Activated CD8-positive, alpha-beta T cell treated with anti-CD3 and anti-CD28 coated beads for 36 hours (primary cell): Measurements from ENCODE around the gene ZNF710. TPM values are rescaled to one million over a fixed set of nuclear protein-coding genes. Genes with fewer than 3 reads are reported as not detected.

Experiments used
- ATAC-seq: fragments of 200-7000 bp; cut with Tn5 transposase; one replicate; pipeline ENCODE4 v1.10.0; 2021; ENCODE audit warnings: mild to moderate bottlenecking, moderate library complexity
- CTCF ChIA-PET: fragments of 350-600 bp; sonication (Branson Sonifier 250); formaldehyde crosslinking; loops from one replicate; lab custom pipeline; 2021; ENCODE audit warnings: antibody characterized with exemption; lab: Charles Lee
- POLR2A ChIA-PET: fragments of 350-600 bp; sonication (Branson Sonifier 250); formaldehyde crosslinking; loops from one replicate; lab custom pipeline; 2021; ENCODE audit warnings: antibody characterized with exemption; lab: Charles Lee
- DNase-seq: peaks from one replicate; pipeline ENCODE4 v3.0.0-alpha.2; 2020
- H3K27ac Mint-ChIP-seq: one replicate; pipeline ENCODE4 v1.8.0; 2021; ENCODE audit warnings: mild to moderate bottlenecking, mixed read lengths
- H3K27me3 Mint-ChIP-seq: one replicate; pipeline ENCODE4 v1.8.0; 2021; ENCODE audit warnings: mixed read lengths
- H3K36me3 Mint-ChIP-seq: one replicate; pipeline ENCODE4 v1.8.0; 2021; ENCODE audit warnings: low read depth, mixed read lengths
- H3K4me1 Mint-ChIP-seq: one replicate; pipeline ENCODE4 v1.8.0; 2021; ENCODE audit warnings: low read depth, mixed read lengths
- H3K4me3 Mint-ChIP-seq: one replicate; pipeline ENCODE4 v1.8.0; 2021; ENCODE audit warnings: mild to moderate bottlenecking, moderate library complexity, mixed read lengths
- H3K9me3 Mint-ChIP-seq: one replicate; pipeline ENCODE4 v1.8.0; 2021; ENCODE audit warnings: mixed read lengths
- intact Hi-C: fragments of 100-400 bp; cut with micrococcal nuclease; formaldehyde crosslinking; loops from one replicate; pipeline ENCODE4 v1.10.0; 2022
- total RNA-seq, 2 experiments: library from RNA; stranded (reverse); gene quantifications; one replicate each; pipeline ENCODE4 v1.2.3, GENCODE V29; 2021
- TF ChIP-seq, protein P1 (sequence below): fragments of 200-600 bp; IDR thresholded peaks from one replicate; pipeline ENCODE4 v1.8.0; 2022; ENCODE audit warnings: antibody characterized with exemption, mild to moderate bottlenecking

ZNF710 gene
- total RNA-seq, 2 experiments from 2014 or later: 15.2 to 17.2 TPM

DNA sequence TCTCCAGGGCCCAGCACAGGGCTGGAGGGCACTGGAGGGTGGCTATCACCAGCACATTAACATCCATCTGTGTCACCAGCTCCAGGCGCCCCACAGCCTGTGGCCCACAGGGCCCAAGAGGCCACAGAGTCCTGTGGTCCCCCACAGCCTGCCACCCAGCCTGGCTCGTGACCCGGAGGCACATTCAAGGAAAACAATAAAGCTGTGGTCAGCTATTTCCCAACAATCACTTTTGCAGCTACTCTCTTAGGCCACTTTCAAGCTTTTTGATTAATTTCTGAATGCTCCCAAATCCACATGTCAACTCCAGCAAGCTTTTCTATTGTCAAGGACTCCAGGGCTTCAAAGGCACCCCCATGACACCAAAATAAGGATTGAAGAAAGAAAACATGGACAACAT, 84.4 kb downstream of the ZNF710 start:
- TF ChIP-seq, protein P1, sequence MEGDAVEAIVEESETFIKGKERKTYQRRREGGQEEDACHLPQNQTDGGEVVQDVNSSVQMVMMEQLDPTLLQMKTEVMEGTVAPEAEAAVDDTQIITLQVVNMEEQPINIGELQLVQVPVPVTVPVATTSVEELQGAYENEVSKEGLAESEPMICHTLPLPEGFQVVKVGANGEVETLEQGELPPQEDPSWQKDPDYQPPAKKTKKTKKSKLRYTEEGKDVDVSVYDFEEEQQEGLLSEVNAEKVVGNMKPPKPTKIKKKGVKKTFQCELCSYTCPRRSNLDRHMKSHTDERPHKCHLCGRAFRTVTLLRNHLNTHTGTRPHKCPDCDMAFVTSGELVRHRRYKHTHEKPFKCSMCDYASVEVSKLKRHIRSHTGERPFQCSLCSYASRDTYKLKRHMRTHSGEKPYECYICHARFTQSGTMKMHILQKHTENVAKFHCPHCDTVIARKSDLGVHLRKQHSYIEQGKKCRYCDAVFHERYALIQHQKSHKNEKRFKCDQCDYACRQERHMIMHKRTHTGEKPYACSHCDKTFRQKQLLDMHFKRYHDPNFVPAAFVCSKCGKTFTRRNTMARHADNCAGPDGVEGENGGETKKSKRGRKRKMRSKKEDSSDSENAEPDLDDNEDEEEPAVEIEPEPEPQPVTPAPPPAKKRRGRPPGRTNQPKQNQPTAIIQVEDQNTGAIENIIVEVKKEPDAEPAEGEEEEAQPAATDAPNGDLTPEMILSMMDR: no peak
- H3K4me3 Mint-ChIP-seq: no peak overlapping the region
- no peak overlapping the region for H3K27ac Mint-ChIP-seq
- peaks cover 8% of the 10 kb centered on the region for H3K4me1 Mint-ChIP-seq
- CTCF ChIA-PET: interaction anchor here (0.9 to 3.8 kb wide), 12 partner anchors 9 to 324 kb away, joined by 3 to 25 read pairs (median 5); no protein-coding TSS in a partner anchor
- H3K9me3 Mint-ChIP-seq: no peaks in the 10 kb centered on the region
- DNase-seq (no peak), ATAC-seq (no peak)
- peaks cover 37% of the 10 kb centered on the region for H3K36me3 Mint-ChIP-seq
- no peaks in the 10 kb centered on the region for H3K27me3 Mint-ChIP-seq
- POLR2A ChIA-PET: interaction anchor here (0.6 to 1.4 kb wide), 2 partner anchors 16 to 217 kb away, joined by 3 to 5 read pairs; partner anchors contain the start of gene IDH2
- intact Hi-C loops: loop anchor here (5.0 kb wide), 1 partner anchor 343 kb away; no protein-coding TSS in a partner anchor

GRCh38 chr15:90086868-90087268, 85.7 kb downstream of the ZNF710 start:
- Mint-ChIP-seq H3K4me3 (no peak overlapping the region), H3K9me3 (no peaks in the 10 kb centered on the region), H3K36me3 (peaks cover 41% of the 10 kb centered on the region), H3K4me1 (peaks cover 8% of the 10 kb centered on the region), H3K27me3 (no peaks in the 10 kb centered on the region), H3K27ac (no peak overlapping the region)
- DNase-seq (peak; percentile 73), ATAC-seq (peak; percentile 84)
- intact Hi-C loops: loop anchor here (5.0 kb wide), 1 partner anchor 345 kb away; no protein-coding TSS in a partner anchor
- CTCF ChIA-PET: interaction anchor here (0.7 to 3.8 kb wide), 13 partner anchors 11 to 369 kb away, joined by 3 to 25 read pairs (median 5); partner anchors contain the start of gene IDH2
- POLR2A ChIA-PET: interaction anchor here (0.7 to 1.0 kb wide), 2 partner anchors 10 to 46 kb away, joined by 3 read pairs; no protein-coding TSS in a partner anchor
- TF ChIP-seq, protein P1: peak; percentile 55

DNA sequence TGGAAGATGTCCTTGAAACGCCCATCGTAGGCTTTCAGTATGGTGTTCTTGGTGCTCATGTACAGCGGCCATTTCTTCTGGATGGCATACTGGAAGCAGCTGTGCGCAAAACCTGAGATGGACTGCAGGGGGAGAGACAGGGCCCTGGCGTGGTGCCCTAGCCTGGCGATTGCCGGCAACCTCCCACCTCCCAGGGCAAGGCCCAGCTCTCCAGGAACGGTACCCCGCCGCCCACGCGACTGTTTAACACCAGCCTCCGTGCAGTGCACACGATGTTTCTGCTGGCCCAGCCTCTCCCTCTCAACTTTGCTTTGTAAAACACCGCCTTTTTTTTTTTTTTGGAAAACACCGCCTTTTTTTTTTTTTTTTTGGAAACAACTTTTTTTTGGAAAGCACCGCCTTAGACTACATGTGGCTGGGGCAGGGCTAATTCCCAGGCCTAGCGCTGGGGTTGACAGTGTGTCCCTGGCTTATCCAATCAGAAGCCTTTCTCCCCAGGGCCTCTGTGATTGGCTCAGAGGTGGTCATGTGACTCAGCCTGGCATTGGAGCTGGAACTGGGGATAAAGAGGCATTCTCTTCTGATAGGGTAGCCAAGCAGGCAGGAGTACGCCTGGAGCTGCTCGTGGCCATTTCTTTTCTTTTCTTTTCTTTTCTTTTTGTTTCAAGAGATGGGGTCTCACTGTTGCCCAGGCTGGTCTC, 86.5 kb downstream of the ZNF710 start:
- POLR2A ChIA-PET: interaction anchor here (0.9 to 1.6 kb wide), 3 partner anchors 9 to 194 kb away, joined by 3 to 5 read pairs (median 4); partner anchors contain the start of gene AP3S2
- H3K27me3 Mint-ChIP-seq: no peaks in the 10 kb centered on the region
- DNase-seq: peak; percentile 61
- H3K36me3 Mint-ChIP-seq: peaks cover 42% of the 10 kb centered on the region
- no peak overlapping the region for H3K27ac Mint-ChIP-seq
- intact Hi-C loops: loop anchor here (5.0 kb wide), 1 partner anchor 345 kb away; no protein-coding TSS in a partner anchor
- no peak overlapping the region for H3K4me3 Mint-ChIP-seq
- peak; percentile 61 for ATAC-seq
- peaks cover 10% of the 10 kb centered on the region for H3K4me1 Mint-ChIP-seq
- CTCF ChIA-PET: interaction anchor here (1.1 to 3.8 kb wide), 7 partner anchors 11 to 370 kb away, joined by 3 to 25 read pairs (median 6); no protein-coding TSS in a partner anchor
- TF ChIP-seq, protein P1: no peak
- no peaks in the 10 kb centered on the region for H3K9me3 Mint-ChIP-seq

- Mint-ChIP-seq H3K36me3 (peaks cover 47% of the 10 kb centered on the region), H3K4me3 (no peak overlapping the region), H3K27ac (no peak overlapping the region), H3K4me1 (peaks cover 29% of the 10 kb centered on the region), H3K27me3 (no peaks in the 10 kb centered on the region), H3K9me3 (no peaks in the 10 kb centered on the region)
- intact Hi-C loops: no loop called here
- no peak for ATAC-seq
- TF ChIP-seq, protein P1: no peak
- ChIA-PET CTCF (no interaction called here), POLR2A (interaction anchor here (1.8 kb wide), 1 partner anchor 9 kb away, joined by 8 read pairs; no protein-coding TSS in a partner anchor)
- no peak for DNase-seq
These were observed 89.2 kb downstream of the ZNF710 start for GRCh38 chr15:90090226-90090848.
